IPS-18c (cell line): Measurements from ENCODE around the gene PRKCH.

Experiments
- H3K4me3 ChIP-seq: 2 replicates; pipeline ENCODE4 v1.7.0; 2013; ENCODE audit warnings: low read depth, mild to moderate bottlenecking, low read length, moderate library complexity; ENCODE audit not compliant: insufficient read depth
- H3K9me3 ChIP-seq: one replicate; pipeline ENCODE4 v1.6.1; 2013; ENCODE audit warnings: mild to moderate bottlenecking, low read length, moderate library complexity; ENCODE audit not compliant: control insufficient read depth, insufficient read depth

PRKCH gene

DNA sequence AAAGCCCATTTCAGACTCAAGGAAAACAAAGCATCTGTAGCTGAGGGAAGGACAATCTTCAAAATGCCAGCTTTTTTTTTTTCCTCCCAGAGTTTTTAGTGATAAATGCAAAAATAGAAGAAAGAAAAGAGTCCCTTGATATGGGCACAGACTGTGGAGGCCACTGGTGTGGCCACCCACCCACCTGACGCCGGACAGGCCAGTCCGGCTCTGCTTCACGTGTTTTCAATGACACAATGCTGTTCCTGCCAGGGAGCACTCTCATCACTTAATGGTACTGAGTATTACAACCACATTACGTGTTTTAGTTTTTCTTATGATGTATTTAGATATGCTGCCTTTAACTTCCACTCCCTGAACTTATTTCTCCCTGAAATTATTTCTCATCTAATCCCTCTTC, 218.3 kb downstream of the PRKCH start:
- Histone ChIP-seq H3K9me3 (no peaks in the 10 kb centered on the region), H3K4me3 (no peak overlapping the region)

DNA sequence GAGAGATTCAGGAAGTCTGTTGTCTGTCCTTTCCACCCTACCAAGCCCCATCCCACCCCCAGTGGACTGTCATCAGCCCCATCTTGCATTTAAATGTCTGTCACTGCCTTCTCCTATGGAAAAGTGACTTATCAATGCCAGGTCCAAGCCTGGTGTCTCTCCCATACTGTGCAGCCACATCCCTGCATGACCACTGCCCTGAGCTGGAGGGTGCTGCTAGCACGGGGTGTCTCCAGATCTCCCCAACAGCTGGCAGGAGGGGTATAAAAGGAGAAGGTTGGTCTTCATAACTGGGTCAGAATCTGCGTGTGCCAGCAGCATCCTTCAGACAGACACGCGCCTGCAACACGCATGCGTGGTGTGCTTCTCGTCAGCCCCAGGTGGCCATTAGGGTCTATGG, 219.6 kb downstream of the PRKCH start:
- Histone ChIP-seq H3K4me3 (no peak overlapping the region), H3K9me3 (no peaks in the 10 kb centered on the region)

DNA sequence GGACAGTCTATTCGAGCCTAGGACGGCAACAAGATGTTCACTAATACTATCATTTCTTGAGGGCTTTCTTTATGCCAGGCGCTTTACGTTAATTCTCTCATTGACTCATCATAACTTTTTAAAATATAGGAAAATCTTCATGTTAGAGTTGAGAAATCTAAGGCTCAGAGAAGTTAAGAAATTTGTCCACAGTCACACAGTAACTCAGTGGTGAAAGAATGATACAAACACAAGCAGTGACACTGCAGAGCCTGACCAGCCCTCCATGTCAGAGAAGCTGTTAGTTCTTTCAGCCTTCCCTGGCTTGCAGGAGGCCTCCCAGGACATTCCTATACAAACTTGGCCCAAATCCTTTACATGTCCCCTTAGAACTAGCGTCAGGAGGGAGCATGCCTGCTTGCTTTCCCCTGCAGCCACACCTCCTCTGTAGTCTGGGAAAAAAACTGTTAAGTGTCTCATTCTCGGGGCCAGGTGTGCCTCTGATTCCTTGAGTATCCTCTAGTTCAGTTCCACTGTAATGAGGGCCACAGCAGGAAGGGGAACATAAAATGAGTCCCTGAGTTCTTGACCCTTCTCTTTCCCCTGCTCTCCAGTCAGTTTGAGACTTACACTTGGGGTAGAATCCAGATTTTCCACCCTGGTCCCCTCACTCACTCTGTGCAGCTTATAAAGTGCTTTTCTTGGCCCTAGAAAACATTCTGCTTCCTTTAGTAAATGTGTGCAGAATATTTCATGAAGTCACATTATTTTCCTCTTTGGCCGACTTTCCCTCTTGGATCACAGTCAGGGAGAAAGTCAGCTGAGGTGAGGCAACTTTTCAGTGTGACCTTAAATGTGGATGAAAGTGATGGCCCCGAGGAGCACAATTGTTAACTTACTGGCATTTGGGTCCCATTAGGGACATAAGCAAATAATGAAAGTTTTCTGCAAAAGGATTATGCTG, 221.7 kb downstream of the PRKCH start:
- Histone ChIP-seq H3K9me3 (no peaks in the 10 kb centered on the region), H3K4me3 (no peak overlapping the region)

DNA sequence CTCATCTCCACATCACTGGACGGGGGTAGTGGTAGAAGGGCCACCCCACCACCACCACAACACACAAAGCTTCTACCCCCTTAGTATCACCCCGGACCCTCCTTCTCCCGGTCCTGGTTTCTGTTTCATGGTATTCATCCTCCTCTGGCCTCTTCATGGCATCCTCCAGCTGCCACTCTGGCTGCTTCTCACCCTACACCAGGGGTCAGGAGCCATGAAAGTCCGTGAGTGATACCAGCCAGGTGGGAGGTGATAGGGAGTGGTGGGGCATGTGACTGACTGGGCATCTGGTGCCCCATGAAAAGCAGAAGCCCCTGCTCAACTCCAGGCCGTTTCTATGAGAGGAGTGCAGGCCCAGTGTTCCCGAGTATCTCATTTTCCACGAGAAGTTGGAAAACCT, 222.6 kb downstream of the PRKCH start:
- Histone ChIP-seq H3K9me3 (no peaks in the 10 kb centered on the region), H3K4me3 (no peak overlapping the region)

DNA sequence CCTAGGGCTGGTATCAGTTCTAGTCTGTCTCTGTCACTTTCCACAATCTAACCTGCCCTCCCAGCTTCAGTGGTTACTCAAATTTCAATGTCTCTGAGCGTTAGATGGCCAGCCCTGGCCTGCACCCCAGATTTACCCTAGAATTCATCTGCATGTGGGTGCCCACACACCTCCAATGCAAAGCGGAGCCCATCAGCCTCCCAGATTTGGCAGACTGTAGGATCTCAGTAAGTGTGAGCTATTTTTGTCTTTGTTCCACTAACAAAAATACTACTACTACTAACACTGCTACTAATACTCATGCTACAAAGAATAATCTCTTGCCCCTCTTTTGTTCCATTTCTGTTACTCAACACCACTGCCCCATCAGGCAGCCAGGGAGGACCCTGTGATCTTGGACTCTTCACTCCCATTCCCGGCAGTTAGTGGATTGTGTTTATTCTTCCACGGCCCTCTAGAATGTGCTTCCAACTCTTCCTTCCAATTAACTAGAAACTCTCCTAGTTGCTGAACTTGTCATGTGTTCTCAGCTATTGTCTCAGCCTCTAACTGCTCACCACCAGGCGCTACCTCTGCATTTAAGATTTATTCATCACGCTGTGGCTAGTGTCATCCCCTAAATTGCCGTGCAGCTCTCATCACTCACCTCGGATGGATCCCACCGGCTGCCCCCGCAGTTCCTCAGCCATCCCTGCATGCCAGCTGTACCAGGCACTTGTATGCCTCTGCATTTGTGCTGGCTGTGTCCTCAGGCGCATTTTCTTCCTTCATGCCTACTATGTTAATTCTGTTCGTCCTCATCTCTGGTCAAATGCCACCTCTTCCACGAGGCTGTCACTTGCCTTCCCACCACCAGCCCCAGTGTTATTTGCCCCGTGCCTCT, 223.3 kb downstream of the PRKCH start:
- no peaks in the 10 kb centered on the region for H3K9me3 ChIP-seq
- H3K4me3 ChIP-seq = no peak overlapping the region

DNA sequence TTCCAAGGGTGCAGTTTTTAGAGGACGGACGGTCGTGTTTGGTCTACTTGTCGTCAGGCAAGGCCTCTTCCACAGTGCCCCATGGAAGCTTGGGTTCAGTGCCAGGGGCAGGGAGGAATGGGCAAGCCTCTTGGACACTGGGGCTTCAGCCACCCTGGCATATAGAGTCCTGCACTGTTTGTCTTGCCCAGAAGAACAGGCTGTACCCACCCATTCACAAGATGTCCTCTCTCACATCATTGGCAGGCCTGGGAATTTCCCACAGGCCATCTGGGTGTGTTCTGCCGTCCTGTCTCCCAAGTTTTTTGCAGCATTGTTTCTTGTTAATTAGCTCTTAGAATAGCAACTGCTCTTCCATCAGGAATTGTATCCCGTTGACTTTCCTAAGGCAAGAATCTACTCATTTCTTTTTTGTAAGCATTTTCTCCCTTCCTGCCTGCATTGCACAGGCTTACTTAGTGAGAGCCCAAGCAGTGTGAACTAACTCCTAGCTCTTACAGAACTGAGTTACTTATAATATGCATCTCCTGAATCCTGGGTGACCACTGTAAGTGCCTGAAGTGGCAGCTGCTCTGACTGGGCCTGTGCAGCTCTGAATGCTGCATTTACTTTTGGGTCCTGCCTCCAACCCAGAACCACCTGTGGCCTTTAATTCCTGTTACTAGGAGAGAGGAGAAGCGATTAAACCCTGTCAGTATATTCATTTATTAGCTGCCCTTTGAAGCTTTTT, 224.5 kb downstream of the PRKCH start:
- H3K4me3 ChIP-seq = no peak overlapping the region

DNA sequence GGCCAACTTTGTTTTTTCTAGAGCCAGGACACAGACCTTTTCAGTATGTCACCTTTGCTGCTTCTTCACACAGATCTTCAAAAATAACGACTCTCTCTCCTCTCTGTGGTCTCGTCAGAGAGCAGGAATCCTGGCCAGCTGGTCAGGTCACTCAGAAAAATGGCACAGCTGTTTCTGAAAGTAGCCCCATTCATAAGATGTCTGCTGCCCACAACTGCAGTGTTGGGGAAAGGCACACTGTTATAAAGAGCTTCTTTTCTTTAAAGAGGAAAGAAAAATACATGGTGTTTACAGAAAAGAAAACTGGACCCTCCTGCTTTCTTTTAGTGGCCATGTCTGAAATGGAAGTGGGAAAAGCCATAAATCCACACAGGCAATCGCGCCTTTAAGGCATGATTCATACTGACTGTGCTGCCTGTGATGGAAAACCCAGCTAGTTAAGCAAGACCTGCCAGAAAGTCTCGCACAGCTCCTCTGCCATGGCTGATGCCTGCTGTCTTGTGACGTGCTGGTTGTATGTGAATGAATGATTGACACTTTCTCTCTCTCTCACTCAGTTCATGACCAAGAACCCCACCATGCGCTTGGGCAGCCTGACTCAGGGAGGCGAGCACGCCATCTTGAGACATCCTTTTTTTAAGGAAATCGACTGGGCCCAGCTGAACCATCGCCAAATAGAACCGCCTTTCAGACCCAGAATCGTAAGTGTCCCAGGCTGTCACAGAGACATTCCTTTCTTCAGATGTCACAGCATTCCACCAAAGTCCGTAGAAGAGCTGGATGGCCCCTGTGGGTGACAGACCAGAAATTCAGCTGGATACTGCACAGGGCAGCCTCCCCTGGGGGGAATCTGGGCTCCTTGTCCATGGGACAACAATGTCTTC, 226.0 kb downstream of the PRKCH start:
- H3K4me3 ChIP-seq = no peak overlapping the region
- no peaks in the 10 kb centered on the region for H3K9me3 ChIP-seq

More for the DNA sequence above, 224.5 kb downstream of the PRKCH start:
- no peaks in the 10 kb centered on the region for H3K9me3 ChIP-seq

DNA sequence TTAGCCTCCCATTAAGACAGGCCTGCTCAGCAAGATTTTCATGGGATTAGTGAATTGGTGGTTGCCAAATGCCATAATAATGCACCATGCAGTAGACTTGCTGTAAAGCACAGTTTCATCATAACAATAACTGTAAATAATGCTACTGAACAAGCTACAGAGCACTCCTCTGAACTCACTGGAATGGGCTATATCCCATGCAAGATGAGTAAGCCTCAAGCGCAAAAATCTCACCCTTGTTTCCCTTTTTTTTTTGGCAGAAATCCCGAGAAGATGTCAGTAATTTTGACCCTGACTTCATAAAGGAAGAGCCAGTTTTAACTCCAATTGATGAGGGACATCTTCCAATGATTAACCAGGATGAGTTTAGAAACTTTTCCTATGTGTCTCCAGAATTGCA, 228.0 kb downstream of the PRKCH start:
- H3K9me3 ChIP-seq = no peaks in the 10 kb centered on the region

DNA sequence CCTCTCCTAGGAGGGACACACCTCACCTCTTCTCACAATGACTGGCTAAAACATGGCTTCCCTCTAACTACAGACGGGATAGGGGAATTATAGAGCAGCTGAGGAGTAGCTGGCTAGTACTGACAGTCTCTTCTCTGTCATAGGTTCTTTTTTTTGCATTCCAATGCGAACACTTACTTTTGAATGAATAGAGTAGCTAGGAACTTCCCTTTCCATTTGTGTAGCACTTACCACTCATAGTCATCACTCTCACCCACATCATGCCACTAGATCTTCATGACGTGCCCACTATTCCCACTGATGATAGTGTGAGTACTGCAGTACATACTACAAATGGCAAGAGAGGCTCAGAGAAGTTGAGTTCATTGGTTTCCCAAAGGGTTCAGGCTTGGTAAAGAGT, 230.0 kb downstream of the PRKCH start:
- H3K9me3 ChIP-seq = no peaks in the 10 kb centered on the region
- no peak overlapping the region for H3K4me3 ChIP-seq

More for the DNA sequence above, 228.0 kb downstream of the PRKCH start:
- H3K4me3 ChIP-seq = no peak overlapping the region

DNA sequence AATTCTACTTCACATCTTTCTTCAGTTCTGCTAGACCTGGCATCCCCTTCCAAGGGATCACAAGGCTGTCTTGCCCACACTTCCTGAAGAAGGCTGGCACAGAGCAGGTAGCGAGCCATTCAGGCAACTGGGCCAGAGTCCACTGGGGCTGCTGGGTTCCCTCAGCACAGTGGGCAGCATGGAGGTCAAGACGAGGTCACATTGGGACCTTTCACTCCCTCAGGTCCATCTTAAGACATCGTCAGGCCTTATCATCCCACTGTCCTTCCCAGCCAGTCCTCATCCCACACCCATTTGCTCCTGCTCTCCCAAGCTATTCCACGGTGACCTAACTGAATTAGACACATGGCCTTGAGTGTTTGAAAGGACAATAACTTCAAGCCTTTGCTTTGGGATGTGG, 230.9 kb downstream of the PRKCH start:
- Histone ChIP-seq H3K9me3 (no peaks in the 10 kb centered on the region), H3K4me3 (no peak overlapping the region)

DNA sequence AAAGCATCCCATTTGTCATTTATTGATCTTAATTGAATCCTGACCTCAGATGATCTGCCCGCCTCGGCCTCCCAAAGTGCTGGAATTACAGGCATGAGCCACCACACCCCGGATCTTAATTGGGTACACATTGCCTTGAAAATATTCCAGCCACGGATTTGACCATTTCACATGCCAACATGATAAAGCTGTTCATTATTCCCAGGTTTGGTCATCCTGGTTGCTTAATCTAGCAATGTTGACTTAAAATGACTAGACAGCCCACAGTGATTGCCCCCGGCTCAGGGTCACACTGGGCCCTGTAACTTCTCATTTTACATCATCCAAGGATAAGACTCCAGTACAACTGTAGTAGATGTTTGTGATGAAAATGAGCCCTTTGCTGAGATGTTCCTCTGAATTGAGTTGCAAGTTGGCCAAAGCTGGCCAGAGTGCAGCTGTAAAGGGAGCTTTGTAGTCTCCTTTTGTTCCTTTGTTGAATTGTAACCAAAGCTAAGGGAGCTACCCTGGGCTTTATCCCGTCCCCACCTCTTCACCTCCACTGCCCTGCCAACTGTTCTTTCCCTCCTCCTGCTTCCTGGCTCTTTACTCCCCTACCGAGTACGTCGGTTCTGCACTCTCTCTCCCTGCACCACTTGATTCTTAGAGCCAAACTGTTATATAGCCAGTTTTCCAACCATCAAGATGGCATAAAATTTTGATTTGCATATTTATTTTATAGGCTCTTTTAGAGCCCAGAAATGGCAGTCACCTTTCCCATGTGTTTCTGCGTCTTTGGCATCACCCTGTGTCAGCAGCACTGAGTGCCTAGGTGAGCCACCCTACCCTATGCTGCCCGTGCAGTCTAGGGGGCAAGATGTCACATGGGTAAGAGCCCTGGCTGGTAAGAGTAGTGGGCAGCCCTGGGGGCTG, 232.6 kb downstream of the PRKCH start:
- Histone ChIP-seq H3K4me3 (no peak overlapping the region), H3K9me3 (no peaks in the 10 kb centered on the region)

DNA sequence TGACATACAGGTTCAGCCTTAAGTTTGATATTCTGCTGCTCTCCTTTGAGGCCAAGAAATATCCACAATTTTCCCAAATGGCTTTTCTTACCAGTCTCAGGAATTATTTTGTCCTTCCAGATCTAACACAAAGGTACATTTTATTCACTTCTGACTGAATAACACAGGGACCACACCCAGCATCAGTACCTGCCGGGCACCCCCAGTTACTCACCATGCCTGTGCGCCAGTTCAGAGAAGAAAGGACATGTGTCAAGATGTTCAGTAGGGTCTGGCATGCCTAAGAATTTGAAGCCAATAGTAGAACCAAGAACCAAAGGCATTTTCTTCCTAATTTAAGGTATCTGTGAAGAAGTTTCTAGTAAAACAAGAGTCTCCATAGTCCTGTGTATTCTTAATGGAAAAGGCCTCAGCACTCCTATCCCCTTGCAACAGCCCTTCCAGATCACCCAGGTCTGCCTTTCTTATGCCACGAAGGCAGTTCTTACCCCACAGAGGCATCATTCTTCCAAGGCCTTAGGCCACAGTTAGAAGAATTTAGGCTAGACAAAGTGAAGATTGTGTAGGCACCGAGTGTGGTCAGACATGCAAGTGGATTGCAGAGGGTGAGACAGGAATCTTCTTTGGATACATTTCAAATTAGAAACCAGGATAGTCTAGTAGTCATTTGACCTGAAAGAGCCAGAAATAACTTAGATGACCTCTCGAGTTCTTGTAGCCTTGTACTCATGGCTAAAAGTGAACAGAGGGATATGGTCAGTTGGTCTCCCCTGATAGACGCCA, 233.9 kb downstream of the PRKCH start:
- Histone ChIP-seq H3K9me3 (no peaks in the 10 kb centered on the region), H3K4me3 (no peak overlapping the region)

DNA sequence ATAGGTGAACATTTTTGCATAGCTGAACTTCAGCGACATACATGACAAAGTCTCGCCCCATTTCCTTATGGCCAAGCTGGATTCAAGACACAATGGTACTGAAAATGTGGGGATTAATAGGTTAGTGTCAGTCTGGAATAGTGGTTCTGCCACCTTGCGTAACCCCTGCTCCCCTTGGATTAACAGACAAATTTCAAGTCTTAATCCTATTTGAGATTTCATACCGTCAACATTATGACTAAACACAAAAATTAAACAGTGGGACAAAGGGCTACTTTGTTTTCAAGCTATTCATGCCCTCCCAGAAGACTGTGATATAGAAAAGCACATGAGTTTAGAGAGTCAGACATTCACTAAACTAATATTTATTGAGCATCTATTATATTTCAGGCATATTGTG, 235.1 kb downstream of the PRKCH start:
- no peaks in the 10 kb centered on the region for H3K9me3 ChIP-seq
- no peak overlapping the region for H3K4me3 ChIP-seq

DNA sequence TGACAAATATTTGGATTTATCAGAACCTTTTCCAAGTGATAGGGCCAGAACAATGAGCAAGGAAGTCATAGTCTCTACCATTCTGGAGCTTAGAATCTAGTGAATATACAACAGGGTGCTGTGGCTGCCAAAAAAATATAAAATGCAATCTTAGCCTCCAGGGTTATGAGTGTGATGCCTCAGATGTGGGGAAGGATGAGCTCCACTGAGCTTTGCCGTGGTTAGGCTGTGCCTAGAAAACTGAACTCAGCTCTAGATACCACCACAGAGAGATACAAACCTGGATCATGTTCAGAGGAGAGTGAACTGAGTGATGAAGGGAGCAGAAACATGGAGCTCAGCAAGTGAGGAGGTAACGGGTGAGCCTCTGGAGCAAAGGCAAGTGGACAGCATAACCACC, 235.9 kb downstream of the PRKCH start:
- H3K4me3 ChIP-seq = no peak overlapping the region

DNA sequence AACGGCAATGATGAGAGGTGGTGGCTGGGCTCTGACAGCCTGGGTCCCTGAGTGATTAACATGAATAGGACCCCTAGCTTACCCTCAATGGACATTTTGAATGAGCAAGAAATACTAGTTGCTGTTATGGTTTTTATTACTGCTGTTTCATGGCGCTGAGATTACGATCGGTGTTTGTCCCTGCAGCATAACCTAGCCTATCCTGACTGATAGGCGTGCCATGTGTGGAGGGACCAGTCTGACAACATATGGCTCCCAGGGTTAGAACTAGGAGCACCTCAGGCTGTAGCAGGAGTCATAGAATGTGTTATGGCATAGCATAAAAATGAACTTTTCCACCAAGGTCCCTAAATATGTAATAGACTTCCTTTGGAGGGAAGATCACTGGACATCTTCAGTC, 236.5 kb downstream of the PRKCH start:
- H3K9me3 ChIP-seq = no peaks in the 10 kb centered on the region
- H3K4me3 ChIP-seq = no peak overlapping the region

More for the DNA sequence above, 235.9 kb downstream of the PRKCH start:
- H3K9me3 ChIP-seq = no peaks in the 10 kb centered on the region
